CD4-positive, CD25-positive, alpha-beta regulatory T cell (primary cell): ENCODE data around the gene FAM180B. TPM values are rescaled to one million over a fixed set of nuclear protein-coding genes. Genes with fewer than 3 reads are reported as not detected.

Source experiments
- ATAC-seq, 2 donors: fragments of 150-1000 bp; cut with Tn5 transposase; one replicate each; pipeline ENCODE4 v1.10.0; 2021; ENCODE audit warnings: low read depth in 2 of 2, moderate number of reproducible peaks in 2 of 2, moderate library complexity in 1 of 2
- DNase-seq, 3 donors: peaks; one replicate each; pipeline versions ENCODE4 v3.0.0 to v3.0.0-alpha.2; 2012 to 2022; ENCODE audit warnings: mixed read lengths in 1 of 3
- H3K27ac ChIP-seq: one replicate; pipeline ENCODE4 v1.7.0; 2013; ENCODE audit warnings: mild to moderate bottlenecking, low read length; ENCODE audit not compliant: insufficient read depth, poor library complexity, severe bottlenecking
- H3K27me3 ChIP-seq: one replicate; pipeline ENCODE4 v1.7.0; 2013; ENCODE audit warnings: low read length; ENCODE audit not compliant: control insufficient read depth, insufficient read depth
- H3K36me3 ChIP-seq: one replicate; pipeline ENCODE4 v1.7.0; 2013; ENCODE audit warnings: mild to moderate bottlenecking, low read length, moderate library complexity; ENCODE audit not compliant: control insufficient read depth, insufficient read depth
- H3K4me1 ChIP-seq: 2 replicates; pipeline ENCODE4 v1.7.0; 2013; ENCODE audit warnings: mild to moderate bottlenecking, low read length; ENCODE audit not compliant: insufficient read depth, control insufficient read depth, poor library complexity, severe bottlenecking
- H3K4me3 ChIP-seq: one replicate; pipeline ENCODE4 v1.7.0; 2013; ENCODE audit warnings: low read depth, mild to moderate bottlenecking, low read length, moderate library complexity
- H3K9me3 ChIP-seq, 2 experiments: 1 replicate in 1 of 2; 2 replicates in 1 of 2; pipeline ENCODE4 v1.7.0; 2013; ENCODE audit warnings: low read length in 2 of 2, mild to moderate bottlenecking in 1 of 2, moderate library complexity in 1 of 2; ENCODE audit not compliant: control insufficient read depth in 2 of 2
- H3K27ac Mint-ChIP-seq, 3 donors: one replicate each; pipeline ENCODE4 v1.8.0; 2020 to 2022; ENCODE audit warnings: mild to moderate bottlenecking in 3 of 3, mixed read lengths in 3 of 3, moderate library complexity in 2 of 3
- H3K27me3 Mint-ChIP-seq: one replicate; pipeline ENCODE4 v1.8.0; 2022; ENCODE audit warnings: mild to moderate bottlenecking, mixed read lengths
- H3K36me3 Mint-ChIP-seq: one replicate; pipeline ENCODE4 v1.8.0; 2020; ENCODE audit warnings: mixed read lengths
- H3K4me1 Mint-ChIP-seq, 4 donors: one replicate each; pipeline ENCODE4 v1.8.0; 2020 to 2022; ENCODE audit warnings: mixed read lengths in 4 of 4, mild to moderate bottlenecking in 1 of 4
- H3K4me3 Mint-ChIP-seq, 4 donors: one replicate each; pipeline ENCODE4 v1.8.0; 2020 to 2022; ENCODE audit warnings: mild to moderate bottlenecking in 4 of 4, mixed read lengths in 4 of 4, moderate library complexity in 3 of 4
- H3K9me3 Mint-ChIP-seq, 7 donors: one replicate each; pipeline ENCODE4 v1.8.0; 2020 to 2022; ENCODE audit warnings: mixed read lengths in 7 of 7, mild to moderate bottlenecking in 3 of 7, moderate library complexity in 2 of 7
- polyA plus RNA-seq, 4 donors: library from polyadenylated mRNA; unstranded; fragments of 300-500 nt; fragmentation: Illumina TruSeq; gene quantifications; one replicate each; pipeline ENCODE4 v1.2.3, GENCODE V29; 2021
- total RNA-seq: library from RNA; stranded (reverse); gene quantifications from one replicate; pipeline ENCODE4 v1.2.3, GENCODE V29; 2022

Gene FAM180B
- total and polyA plus RNA-seq, 5 donors from 2014 or later, result 0.27 TPM; not detected in 4

- peaks cover 8% of the 10 kb centered on the region for H3K36me3 Mint-ChIP-seq
- no peaks in the 10 kb centered on the region for H3K36me3 ChIP-seq
- H3K4me3 Mint-ChIP-seq, result no peak overlapping the region
- H3K27ac Mint-ChIP-seq, result no peak overlapping the region
- DNase-seq (no peak), ATAC-seq (no peak)
- H3K4me3 ChIP-seq, result no peak overlapping the region
- peaks cover 0 to 9% (median 0%) of the 10 kb centered on the region in 4 donors for H3K4me1 Mint-ChIP-seq
- H3K27ac ChIP-seq, result no peak overlapping the region
- peaks cover 8% of the 10 kb centered on the region for H3K4me1 ChIP-seq
- no peaks in the 10 kb centered on the region for H3K9me3 ChIP-seq
- peaks cover 17% of the 10 kb centered on the region for H3K27me3 ChIP-seq
- no peaks in the 10 kb centered on the region for H3K9me3 Mint-ChIP-seq
- peaks cover 34% of the 10 kb centered on the region for H3K27me3 Mint-ChIP-seq
These were observed 5.8 kb downstream of the FAM180B start for GRCh38 chr11:47592251-47592650.

GRCh38 chr11:47592970-47593369, 6.5 kb downstream of the FAM180B start:
- Mint-ChIP-seq H3K9me3 (no peaks in the 10 kb centered on the region), H3K36me3 (peaks cover 8% of the 10 kb centered on the region), H3K27me3 (peaks cover 34% of the 10 kb centered on the region), H3K27ac (no peak overlapping the region), H3K4me1 (peaks cover 0 to 9% (median 0%) of the 10 kb centered on the region in 4 donors), H3K4me3 (no peak overlapping the region)
- Histone ChIP-seq H3K36me3 (no peaks in the 10 kb centered on the region), H3K4me1 (peaks cover 8% of the 10 kb centered on the region), H3K27me3 (peaks cover 17% of the 10 kb centered on the region), H3K27ac (no peak overlapping the region), H3K9me3 (no peaks in the 10 kb centered on the region), H3K4me3 (no peak overlapping the region)
- no peak for DNase-seq
- ATAC-seq, result no peak

GRCh38 chr11:47593492-47593933, 7.0 kb downstream of the FAM180B start:
- ATAC-seq, result no peak

GRCh38 chr11:47593934-47594855, 7.7 kb downstream of the FAM180B start, which contains the start of gene C1QTNF4:
Gene C1QTNF4 (minus strand): TSS chr11:47594411. CDS start chr11:47590810, 3,601 bp downstream.
- Mint-ChIP-seq H3K27ac (peak within 1 kb of the TSS in 1 of 3 donors; percentile 21), H3K27me3 (peaks cover 38% of the 10 kb centered on the region), H3K4me3 (peak within 1 kb of the TSS in 2 of 4 donors; percentile 27 to 67), H3K4me1 (peaks cover 0 to 9% (median 0%) of the 10 kb centered on the region in 4 donors), H3K9me3 (peaks cover 0 to 2% (median 0%) of the 10 kb centered on the region in 7 donors), H3K36me3 (peaks cover 8% of the 10 kb centered on the region)
- no peak for ATAC-seq
- Histone ChIP-seq H3K36me3 (no peaks in the 10 kb centered on the region), H3K27me3 (peaks cover 17% of the 10 kb centered on the region), H3K27ac (no peak within 1 kb of the TSS), H3K4me3 (no peak within 1 kb of the TSS), H3K4me1 (peaks cover 8% of the 10 kb centered on the region), H3K9me3 (no peaks in the 10 kb centered on the region)
- no peak for DNase-seq

More at GRCh38 chr11:47593492-47593933, 7.0 kb downstream of the FAM180B start:
- Histone ChIP-seq H3K36me3 (no peaks in the 10 kb centered on the region), H3K27ac (no peak overlapping the region), H3K4me1 (peaks cover 8% of the 10 kb centered on the region), H3K27me3 (peaks cover 17% of the 10 kb centered on the region), H3K9me3 (no peaks in the 10 kb centered on the region), H3K4me3 (no peak overlapping the region)
- H3K36me3 Mint-ChIP-seq, result peaks cover 8% of the 10 kb centered on the region
- H3K4me1 Mint-ChIP-seq, result peaks cover 0 to 9% (median 0%) of the 10 kb centered on the region in 4 donors
- H3K27me3 Mint-ChIP-seq, result peaks cover 35% of the 10 kb centered on the region
- peaks cover 0 to 2% (median 0%) of the 10 kb centered on the region in 7 donors for H3K9me3 Mint-ChIP-seq
- H3K27ac Mint-ChIP-seq, result no peak overlapping the region
- H3K4me3 Mint-ChIP-seq, result peak overlapping the region in 2 of 4 donors; percentile 27 to 67
- no peak for DNase-seq

GRCh38 chr11:47595029-47595428, 8.6 kb downstream of the FAM180B start:
- Mint-ChIP-seq H3K9me3 (peaks cover 0 to 2% (median 0%) of the 10 kb centered on the region in 7 donors), H3K27me3 (peaks cover 36% of the 10 kb centered on the region), H3K27ac (no peak overlapping the region), H3K4me3 (no peak overlapping the region), H3K36me3 (peaks cover 8% of the 10 kb centered on the region), H3K4me1 (peaks cover 0 to 9% (median 0%) of the 10 kb centered on the region in 4 donors)
- no peak for DNase-seq
- no peak overlapping the region for H3K4me3 ChIP-seq
- H3K9me3 ChIP-seq, result no peaks in the 10 kb centered on the region
- peaks cover 8% of the 10 kb centered on the region for H3K4me1 ChIP-seq
- H3K36me3 ChIP-seq, result no peaks in the 10 kb centered on the region
- no peak for ATAC-seq
- H3K27me3 ChIP-seq, result peaks cover 17% of the 10 kb centered on the region
- no peak overlapping the region for H3K27ac ChIP-seq

GRCh38 chr11:47595967-47596366, 9.5 kb downstream of the FAM180B start:
- peaks cover 36% of the 10 kb centered on the region for H3K27me3 Mint-ChIP-seq
- Histone ChIP-seq H3K4me1 (peaks cover 8% of the 10 kb centered on the region), H3K36me3 (no peaks in the 10 kb centered on the region), H3K4me3 (no peak overlapping the region), H3K27ac (no peak overlapping the region), H3K27me3 (peaks cover 17% of the 10 kb centered on the region), H3K9me3 (no peaks in the 10 kb centered on the region)
- H3K9me3 Mint-ChIP-seq, result peaks cover 0 to 2% (median 0%) of the 10 kb centered on the region in 7 donors
- no peak for ATAC-seq
- DNase-seq, result no peak
- no peak overlapping the region for H3K4me3 Mint-ChIP-seq
- peaks cover 0 to 9% (median 0%) of the 10 kb centered on the region in 4 donors for H3K4me1 Mint-ChIP-seq
- peaks cover 8% of the 10 kb centered on the region for H3K36me3 Mint-ChIP-seq
- H3K27ac Mint-ChIP-seq, result no peak overlapping the region

GRCh38 chr11:47599902-47600301, 13.4 kb downstream of the FAM180B start:
- Histone ChIP-seq H3K36me3 (no peaks in the 10 kb centered on the region), H3K27ac (no peak overlapping the region), H3K9me3 (no peaks in the 10 kb centered on the region), H3K4me1 (no peaks in the 10 kb centered on the region), H3K27me3 (no peaks in the 10 kb centered on the region), H3K4me3 (no peak overlapping the region)
- ATAC-seq (no peak), DNase-seq (no peak)
- Mint-ChIP-seq H3K36me3 (peaks cover 6% of the 10 kb centered on the region), H3K27me3 (peaks cover 14% of the 10 kb centered on the region), H3K4me1 (no peaks in the 10 kb centered on the region), H3K27ac (no peak overlapping the region), H3K4me3 (no peak overlapping the region), H3K9me3 (peaks cover 0 to 2% (median 0%) of the 10 kb centered on the region in 7 donors)
